Cardiac muscle cell (in vitro differentiated cells and primary cell): ENCODE data around the gene NPC1. TPM values are rescaled to one million over a fixed set of nuclear protein-coding genes. Genes with fewer than 3 reads are reported as not detected.
A peak's percentile ranks its signal among the peaks of the same experiment; 100 is the strongest.

ENCODE experiments used
- DNase-seq, 2 donors: peaks; one replicate each; pipeline versions ENCODE4 v3.0.0 to v3.0.0-alpha.2; 2010 to 2017; ENCODE audit warnings: low read depth in 1 of 2, low spot score in 1 of 2
- H3K27ac ChIP-seq: fragments of 200-600 bp; sonication (generic); 2 replicates; pipeline ENCODE4 v1.5.1; 2016
- H3K27me3 ChIP-seq: fragments of 200-600 bp; sonication (generic); 2 replicates; pipeline ENCODE4 v1.6.0; 2016; ENCODE audit warnings: control low read depth
- H3K36me3 ChIP-seq: fragments of 200-600 bp; sonication (generic); 2 replicates; pipeline ENCODE4 v1.5.1; 2016; ENCODE audit warnings: control low read depth
- H3K4me1 ChIP-seq: fragments of 200-600 bp; sonication (generic); 2 replicates; pipeline ENCODE4 v1.8.1; 2017; ENCODE audit warnings: low read depth, mild to moderate bottlenecking, mixed run types
- H3K4me3 ChIP-seq: fragments of 200-600 bp; sonication (generic); 2 replicates; pipeline ENCODE4 v1.5.1; 2016; ENCODE audit warnings: mild to moderate bottlenecking
- H3K9me3 ChIP-seq: fragments of 200-600 bp; sonication (generic); 2 replicates; pipeline ENCODE4 v1.5.1; 2017; ENCODE audit warnings: low read depth, mild to moderate bottlenecking, control low read depth
- polyA plus RNA-seq: library from polyadenylated mRNA; unstranded; fragments of >200 nt; fragmentation: Nextera tagmentation; extraction: Ambion mirVana; gene quantifications from 2 replicates; pipeline ENCODE4 v1.2.1, GENCODE V29; 2016
- total RNA-seq: library from RNA; depleted of rRNA; stranded (reverse); fragments of >200 nt; gene quantifications from 2 replicates; pipeline ENCODE4 v1.2.3, GENCODE V29; 2016
- TF ChIP-seq, protein P1 (sequence below): IDR thresholded peaks from 2 replicates; pipeline ENCODE4 v1.5.1; 2012; ENCODE audit warnings: low read depth, mild to moderate bottlenecking, low read length

Gene NPC1
- total RNA-seq (22.4 and 25.9 TPM in 2 replicates), polyA plus RNA-seq (14.1 and 19.4 TPM in 2 replicates)

DNA sequence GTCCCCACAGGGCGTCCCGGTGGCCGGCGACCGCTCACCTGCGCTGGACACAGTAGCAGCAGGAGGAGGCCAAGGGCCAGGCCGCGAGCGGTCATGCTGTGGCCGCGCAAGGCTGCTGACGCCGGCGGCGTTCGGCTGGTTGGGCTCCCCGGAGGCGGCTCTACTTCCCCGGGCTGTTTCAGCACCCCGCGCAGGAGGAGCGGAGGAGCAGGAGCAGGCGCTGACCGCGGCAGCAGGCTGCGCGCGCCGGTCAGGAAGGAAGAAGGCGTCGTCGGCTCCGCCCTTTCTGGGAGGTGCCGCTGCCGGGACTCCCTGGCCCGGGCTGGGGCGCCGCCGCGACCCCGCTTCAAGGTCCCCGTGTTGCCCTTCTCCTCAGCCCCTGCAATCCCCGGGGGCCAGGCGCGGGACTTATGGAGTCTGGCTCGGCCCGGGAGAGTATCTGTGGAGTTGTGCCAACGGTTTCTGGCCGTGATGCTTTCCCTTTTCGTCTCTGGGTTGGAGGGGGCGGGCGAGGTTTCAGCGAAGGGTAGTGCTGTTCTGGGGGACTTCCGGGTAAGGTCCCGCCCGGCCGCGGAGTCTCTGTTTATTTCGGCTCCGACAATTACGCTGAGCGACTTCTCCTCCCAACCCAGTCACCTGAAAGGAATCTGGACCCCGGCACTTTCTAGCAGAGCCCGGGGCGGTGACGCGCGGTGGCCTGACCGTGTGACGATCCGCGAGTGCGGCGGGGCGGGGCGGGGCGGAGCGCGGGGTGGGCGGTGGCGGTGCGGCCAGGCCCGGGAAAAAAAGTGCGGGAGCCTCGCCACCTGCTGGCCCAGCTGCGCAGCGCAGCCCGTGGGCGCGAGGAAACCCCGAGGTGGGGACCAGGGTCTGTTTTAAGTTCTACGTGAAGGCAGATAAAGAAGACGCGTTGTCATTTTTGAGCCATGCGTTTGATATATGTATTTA is at the start of gene NPC1:
Gene NPC1 (minus strand): TSS at position 258 of the 948 bp plus-strand sequence. CDS start 163 bp downstream, at position 95.
- TF ChIP-seq, protein P1, sequence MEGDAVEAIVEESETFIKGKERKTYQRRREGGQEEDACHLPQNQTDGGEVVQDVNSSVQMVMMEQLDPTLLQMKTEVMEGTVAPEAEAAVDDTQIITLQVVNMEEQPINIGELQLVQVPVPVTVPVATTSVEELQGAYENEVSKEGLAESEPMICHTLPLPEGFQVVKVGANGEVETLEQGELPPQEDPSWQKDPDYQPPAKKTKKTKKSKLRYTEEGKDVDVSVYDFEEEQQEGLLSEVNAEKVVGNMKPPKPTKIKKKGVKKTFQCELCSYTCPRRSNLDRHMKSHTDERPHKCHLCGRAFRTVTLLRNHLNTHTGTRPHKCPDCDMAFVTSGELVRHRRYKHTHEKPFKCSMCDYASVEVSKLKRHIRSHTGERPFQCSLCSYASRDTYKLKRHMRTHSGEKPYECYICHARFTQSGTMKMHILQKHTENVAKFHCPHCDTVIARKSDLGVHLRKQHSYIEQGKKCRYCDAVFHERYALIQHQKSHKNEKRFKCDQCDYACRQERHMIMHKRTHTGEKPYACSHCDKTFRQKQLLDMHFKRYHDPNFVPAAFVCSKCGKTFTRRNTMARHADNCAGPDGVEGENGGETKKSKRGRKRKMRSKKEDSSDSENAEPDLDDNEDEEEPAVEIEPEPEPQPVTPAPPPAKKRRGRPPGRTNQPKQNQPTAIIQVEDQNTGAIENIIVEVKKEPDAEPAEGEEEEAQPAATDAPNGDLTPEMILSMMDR = peak; percentile 76
- Histone ChIP-seq H3K4me1 (peaks cover 11% of the 10 kb centered on the region), H3K9me3 (no peaks in the 10 kb centered on the region), H3K36me3 (no peaks in the 10 kb centered on the region), H3K4me3 (peak within 1 kb of the TSS; percentile 62), H3K27ac (peak within 1 kb of the TSS; percentile 97), H3K27me3 (no peaks in the 10 kb centered on the region)
- peak; percentile 96 to 97 for DNase-seq

DNA sequence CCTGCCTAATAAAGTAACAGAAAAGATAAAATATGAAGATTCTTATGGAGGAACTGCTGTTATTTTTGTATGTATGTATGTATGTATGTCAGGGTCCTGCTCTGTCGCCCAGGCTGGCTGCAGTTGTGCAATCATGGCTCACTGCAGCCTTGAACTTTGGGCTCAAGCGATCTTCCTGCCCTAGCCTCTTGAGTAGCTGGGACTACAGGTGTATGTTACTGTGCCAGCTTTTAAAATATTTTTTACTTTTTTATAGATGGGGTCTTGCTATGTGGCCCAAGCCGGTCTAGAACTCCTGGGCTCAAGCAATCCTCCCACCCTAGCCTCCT is 49.7 kb upstream of the NPC1 start:
- Histone ChIP-seq H3K4me3 (no peak overlapping the region), H3K36me3 (no peaks in the 10 kb centered on the region), H3K27me3 (no peaks in the 10 kb centered on the region), H3K4me1 (no peaks in the 10 kb centered on the region), H3K27ac (no peak overlapping the region), H3K9me3 (no peaks in the 10 kb centered on the region)
- TF ChIP-seq, protein P1 = no peak
- no peak for DNase-seq

DNA sequence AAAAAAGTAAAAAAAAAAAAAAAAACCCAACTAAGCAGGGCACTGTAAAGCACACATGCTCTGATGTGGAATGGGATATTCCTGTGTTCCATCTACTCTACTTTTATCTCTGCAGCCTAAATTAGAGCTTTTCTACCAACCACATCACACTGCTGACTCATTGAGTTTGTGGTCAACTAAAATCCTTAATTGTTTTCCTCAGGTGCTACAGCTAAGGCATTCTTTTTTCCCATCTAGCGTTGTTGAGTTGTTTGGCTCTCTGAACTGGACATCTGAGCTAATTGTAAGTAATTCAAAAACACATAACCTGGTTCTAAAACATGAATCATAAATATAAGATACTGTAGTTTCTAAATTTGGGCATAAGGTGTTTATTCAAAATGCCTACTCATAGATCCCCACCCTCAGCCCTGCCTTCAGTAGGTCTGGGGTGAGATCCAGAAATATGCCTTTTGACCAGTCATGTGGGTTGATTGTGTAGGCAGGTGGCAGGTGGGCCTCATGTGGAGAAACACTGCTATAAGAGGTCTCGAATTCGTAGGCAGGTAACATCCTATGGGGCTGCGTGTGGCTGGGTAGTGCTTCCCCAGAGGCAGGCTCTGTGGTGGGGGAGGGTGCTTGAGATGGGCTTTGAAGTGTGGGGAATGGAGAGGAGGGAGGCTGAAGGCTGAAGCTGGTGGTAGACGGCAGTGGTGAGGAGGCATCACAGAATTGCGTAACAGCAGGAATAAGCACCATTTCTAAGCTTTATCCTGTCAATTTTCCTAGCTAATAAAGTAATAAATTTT is 49.2 kb upstream of the NPC1 start:
- DNase-seq = peak in 1 of 2 donors; percentile 26
- Histone ChIP-seq H3K27ac (no peak overlapping the region), H3K36me3 (no peaks in the 10 kb centered on the region), H3K4me3 (no peak overlapping the region), H3K4me1 (no peaks in the 10 kb centered on the region), H3K9me3 (no peaks in the 10 kb centered on the region), H3K27me3 (no peaks in the 10 kb centered on the region)
- TF ChIP-seq, protein P1 = no peak

DNA sequence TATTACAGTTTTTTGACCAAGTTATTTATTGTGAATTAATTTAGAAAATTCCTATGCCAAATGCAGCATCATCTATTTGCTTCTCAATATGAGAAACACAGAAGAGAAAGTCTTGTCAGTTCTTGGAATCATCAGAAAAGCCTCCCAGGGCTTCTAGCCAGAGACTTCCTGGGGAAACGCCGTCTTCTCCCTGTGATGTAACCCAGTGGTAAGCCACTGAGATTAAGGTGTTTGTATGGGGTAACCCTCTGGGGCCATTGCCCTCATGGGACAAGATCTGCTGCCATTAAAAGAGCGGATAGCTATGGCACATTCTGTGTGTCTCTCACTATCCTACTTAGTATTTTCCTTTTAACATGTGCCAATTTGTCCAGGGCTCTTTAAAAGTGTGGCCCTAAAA is 48.4 kb upstream of the NPC1 start:
- H3K27ac ChIP-seq = no peak overlapping the region
- H3K9me3 ChIP-seq = no peaks in the 10 kb centered on the region
- TF ChIP-seq, protein P1 = no peak
- no peaks in the 10 kb centered on the region for H3K27me3 ChIP-seq
- peak in 1 of 2 donors; percentile 60 for DNase-seq
- H3K4me3 ChIP-seq = no peak overlapping the region
- no peaks in the 10 kb centered on the region for H3K36me3 ChIP-seq
- no peaks in the 10 kb centered on the region for H3K4me1 ChIP-seq

DNA sequence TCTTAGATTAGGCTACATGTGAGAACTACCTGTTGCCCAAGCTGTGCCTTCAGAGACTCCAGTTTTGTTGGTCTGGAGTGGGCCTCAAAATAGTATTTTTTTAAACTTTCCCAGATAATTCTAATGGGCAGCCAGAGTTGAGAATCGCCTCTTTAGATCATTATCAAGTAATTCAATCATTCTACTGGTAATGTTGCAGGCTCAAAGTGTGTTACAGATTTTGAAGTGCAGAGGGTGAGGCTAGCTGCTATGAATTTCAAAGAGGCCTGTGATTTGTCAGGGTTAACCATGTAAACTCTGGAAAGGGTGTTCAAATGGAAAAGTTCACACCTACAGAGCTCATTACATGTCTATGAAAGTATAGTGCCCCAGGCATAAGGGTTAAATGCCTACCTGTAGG is 46.3 kb upstream of the NPC1 start:
- TF ChIP-seq, protein P1 = no peak
- no peak overlapping the region for H3K4me3 ChIP-seq
- H3K9me3 ChIP-seq = no peaks in the 10 kb centered on the region
- no peaks in the 10 kb centered on the region for H3K27me3 ChIP-seq
- H3K4me1 ChIP-seq = no peaks in the 10 kb centered on the region
- H3K27ac ChIP-seq = no peak overlapping the region
- DNase-seq = no peak
- no peaks in the 10 kb centered on the region for H3K36me3 ChIP-seq
